HG03135 (cell line): ENCODE measurements around the gene ASMTL.
"Not testable (repeated sequence)": the region's sequence is repeated elsewhere in the genome, so short reads cannot be mapped to it uniquely, and the experiment has no call there.

ENCODE experiments used
- ATAC-seq: cut with Tn5 transposase; IDR thresholded peaks from one replicate; pipeline ENCODE4 v1.9.1; 2021; ENCODE audit warnings: mild to moderate bottlenecking, moderate library complexity; ENCODE audit not compliant: unreplicated experiment

Gene ASMTL, protein sequence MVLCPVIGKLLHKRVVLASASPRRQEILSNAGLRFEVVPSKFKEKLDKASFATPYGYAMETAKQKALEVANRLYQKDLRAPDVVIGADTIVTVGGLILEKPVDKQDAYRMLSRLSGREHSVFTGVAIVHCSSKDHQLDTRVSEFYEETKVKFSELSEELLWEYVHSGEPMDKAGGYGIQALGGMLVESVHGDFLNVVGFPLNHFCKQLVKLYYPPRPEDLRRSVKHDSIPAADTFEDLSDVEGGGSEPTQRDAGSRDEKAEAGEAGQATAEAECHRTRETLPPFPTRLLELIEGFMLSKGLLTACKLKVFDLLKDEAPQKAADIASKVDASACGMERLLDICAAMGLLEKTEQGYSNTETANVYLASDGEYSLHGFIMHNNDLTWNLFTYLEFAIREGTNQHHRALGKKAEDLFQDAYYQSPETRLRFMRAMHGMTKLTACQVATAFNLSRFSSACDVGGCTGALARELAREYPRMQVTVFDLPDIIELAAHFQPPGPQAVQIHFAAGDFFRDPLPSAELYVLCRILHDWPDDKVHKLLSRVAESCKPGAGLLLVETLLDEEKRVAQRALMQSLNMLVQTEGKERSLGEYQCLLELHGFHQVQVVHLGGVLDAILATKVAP

DNA sequence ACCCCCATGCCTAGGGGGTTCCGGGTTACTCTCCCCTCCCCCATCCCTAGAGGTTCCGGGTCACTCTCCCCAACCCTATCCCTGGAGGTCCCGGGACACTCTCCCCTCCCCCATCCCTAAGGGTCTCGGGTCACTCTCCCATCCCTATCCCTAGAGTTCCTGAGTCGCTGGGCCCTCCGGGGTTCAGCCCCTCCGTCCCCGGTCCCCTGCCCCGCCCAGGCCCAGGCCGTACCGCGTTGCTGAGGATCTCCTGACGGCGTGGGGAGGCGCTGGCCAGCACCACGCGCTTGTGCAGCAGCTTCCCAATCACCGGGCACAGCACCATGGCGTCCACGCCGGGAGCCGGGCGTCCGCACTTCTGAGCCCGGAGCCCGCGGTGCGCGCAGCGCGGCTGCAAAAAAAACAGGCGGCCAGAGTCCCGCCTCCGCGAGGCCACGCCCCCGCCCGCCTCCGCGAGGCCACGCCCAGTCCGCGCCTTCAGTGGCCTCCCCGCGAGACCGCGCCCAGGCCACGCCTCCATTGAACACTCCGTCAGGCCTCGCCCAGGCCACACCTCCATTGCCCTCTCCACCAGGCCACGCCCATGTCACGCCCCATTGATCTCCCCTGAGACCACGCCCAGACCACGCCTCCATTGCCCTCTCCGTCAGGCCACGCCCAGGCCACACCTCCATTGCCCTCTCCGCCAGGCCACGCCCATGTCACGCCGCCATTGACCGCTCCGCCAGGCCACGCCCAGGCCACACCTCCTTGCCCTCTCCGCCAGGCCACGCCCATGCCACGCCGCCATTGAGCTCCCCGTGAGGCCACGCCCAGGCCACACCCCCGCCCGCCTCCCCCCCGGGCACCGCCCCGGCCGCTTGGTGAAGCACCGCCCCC is at the start of gene ASMTL:
Gene ASMTL, minus strand, starts transcription at position 394 of the 879 bp plus-strand sequence. Its CDS starts 69 bp downstream, at position 325.
- peak; percentile 70 for ATAC-seq

DNA sequence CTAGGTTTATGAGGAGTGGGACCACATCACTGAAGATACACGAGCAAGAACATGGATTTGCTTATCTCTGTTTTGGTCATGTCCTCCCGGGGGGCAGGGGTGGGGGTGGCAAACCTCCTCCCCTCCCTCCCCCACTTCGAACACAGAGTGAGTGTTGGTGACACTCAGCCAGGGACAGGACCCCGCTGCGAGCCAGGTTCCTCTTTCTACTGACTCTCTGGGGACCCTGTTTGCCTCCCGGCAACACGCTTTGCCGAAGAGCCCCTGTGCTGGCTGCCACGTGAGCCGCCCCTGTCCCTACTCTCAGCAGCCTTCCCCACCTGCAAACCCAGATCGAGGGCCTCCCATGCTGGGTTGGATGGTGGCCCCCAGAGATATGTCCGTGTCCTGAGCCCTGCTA is 49.5 kb upstream of the ASMTL start:
- peak; percentile 54 for ATAC-seq

DNA sequence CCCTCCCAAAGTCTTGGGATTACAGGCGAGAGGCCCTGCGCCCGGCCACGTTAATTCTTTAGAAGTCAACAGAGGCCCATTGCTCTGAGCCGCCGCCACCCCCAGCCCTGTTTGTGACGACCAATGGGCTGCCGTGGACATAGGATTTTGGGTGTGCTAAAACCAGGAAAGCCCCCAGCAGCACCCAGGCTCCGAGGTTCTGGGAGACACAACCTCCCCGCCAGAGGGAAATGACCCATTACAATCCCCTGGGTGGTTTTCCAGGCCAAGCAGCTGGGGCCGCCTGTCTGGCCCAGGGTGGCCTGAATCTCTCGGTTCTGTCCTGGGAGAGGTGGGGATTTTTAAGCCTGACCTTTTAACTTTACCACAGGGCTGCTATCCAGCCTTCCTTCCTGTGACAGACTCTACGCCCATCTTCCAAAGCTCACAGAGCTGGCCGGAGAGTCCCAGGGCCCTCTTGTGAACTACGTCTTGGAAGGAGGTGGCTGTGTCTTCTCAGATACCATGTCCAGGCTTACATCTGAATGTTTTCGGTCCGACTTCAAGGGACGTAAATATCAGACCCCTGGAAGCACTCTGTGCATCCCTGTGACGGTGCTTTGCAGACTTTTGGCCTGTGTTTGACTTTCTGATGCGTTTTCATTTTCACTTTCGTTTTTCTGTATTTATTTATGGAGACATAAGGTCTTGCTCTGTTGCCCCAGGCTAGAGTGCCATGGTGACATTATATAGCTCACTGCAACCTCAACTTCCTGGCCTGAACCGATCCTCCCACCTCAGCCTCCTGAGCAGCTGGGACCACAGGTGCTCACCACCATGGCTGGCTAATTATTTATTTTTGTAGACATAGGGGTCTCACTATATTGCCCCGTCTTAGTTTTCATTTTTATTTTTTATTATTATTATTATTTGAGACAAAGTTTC is 48.3 kb upstream of the ASMTL start:
- peak; percentile 73 for ATAC-seq

DNA sequence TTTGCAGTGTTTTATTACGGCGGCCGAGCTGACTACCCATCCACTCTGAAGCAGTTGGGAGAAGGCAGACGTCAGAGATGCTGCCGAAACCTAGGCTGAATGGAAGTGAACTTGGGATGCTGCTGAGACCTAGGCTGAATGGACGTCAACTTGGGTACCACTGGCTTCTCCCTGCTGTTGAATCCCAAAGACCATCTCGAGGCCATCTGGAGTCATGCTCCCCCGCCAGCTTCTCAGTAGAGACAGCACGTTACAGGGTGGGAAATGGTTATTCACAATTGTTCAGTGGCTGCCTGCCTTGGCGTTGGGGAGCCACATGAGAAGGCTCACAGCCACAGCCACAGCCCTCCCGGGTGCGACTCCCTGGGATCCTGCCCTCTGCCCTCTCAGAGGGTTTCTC is 43.4 kb upstream of the ASMTL start:
- no peak for ATAC-seq

DNA sequence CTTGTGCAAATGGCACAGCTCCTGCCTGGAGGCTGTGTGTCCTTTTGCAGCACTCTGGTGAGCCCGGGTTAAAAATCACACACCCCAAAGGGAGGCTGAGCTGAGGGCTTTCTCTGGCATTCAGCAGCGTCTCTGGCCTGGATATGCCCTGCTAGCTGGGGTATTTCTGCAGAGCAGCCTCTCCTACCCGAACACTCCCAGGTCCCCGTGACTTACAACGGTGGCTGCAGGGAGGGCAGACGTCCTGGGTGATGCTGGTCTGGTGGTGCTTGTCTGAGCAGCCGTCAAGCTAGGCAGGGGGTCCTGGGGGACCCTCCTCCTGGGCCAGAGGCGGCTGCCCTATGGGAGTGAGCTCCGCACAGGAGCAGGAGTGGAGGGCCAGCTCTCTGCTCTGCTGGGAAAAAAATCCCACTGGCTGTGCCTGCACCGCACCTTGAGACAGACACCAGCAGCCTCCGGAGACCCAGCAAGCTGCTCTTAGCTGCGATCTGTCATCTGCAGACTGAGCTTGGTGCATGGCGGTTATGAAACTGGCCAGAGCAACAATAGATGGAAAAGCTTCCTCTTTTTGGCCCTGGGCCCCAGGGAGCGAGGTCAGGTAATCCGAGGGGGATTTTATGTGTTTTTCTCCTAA is 41.3 kb upstream of the ASMTL start:
- peak; percentile 43 for ATAC-seq

DNA sequence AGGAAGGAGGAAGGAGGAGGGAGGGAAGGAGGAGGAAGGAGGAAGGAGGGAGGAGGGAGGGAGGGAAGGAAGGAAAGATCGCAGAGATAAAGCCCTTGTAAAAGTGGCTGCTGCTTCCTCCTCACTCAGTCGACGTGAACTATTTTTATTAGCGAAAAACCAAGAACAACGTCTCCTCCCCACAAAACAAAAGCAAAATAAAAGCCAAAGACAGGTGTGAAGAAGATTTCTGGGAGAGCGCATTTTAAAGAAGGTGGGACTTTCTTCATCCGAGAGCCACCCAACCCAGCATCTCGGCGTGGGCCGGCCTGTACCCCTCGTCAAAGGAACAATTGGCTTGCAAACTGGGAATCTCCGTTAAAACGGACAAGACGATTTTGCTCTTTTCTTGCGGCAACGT is 40.7 kb upstream of the ASMTL start:
- peak; percentile 7 for ATAC-seq

DNA sequence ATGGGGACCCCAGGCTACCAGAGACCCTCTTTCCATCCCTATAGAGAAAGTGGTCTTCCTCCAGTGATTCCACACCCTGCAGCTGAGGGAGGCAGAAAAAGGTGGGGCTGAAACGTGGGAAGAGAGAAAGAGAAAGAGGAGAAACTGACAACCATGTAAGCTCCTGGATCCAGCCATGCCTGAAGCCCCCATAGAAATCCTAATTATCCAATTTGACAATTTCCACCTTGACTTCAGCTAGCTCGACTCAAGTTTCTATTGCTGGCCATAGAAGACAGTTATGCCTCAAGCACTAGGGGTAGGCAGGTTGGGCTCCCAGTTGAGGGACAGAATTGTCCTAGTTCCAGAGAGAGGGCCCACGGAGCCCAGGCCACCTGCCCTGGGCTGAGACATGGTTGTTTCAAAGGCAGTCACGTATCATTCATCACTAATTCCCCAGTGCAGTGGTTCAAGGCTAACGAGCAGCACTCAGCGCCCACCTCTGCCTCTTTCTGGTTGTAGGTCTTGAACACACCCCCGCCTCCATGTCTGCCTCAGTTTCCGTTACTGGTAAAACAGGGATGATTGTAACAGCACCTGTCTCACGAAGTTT is 39.8 kb upstream of the ASMTL start:
- no peak for ATAC-seq

DNA sequence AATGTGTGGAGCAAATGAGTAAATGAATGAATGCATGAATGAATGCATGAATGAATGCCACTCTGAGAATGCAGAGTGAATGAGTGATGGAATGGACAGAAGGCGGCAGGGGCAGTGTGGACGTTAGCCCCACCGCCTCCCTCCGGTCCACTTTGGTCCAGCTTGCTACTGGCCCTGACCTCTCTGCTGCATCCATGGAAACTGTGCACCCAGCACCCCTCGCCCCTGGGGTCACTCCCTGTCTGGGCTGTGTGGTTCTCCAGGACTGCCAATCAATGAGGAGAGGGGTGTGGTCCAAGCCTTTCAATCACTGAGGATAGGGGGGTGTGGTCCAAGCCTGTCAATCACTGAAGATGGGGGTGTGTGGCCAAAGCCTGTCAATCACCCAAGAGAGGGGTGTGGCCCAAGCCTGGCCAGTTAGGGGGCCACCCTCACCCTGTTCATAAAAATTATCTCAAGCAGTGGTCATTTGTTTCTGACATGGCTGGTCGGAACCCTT is 39.2 kb upstream of the ASMTL start:
- peak; percentile 75 for ATAC-seq

DNA sequence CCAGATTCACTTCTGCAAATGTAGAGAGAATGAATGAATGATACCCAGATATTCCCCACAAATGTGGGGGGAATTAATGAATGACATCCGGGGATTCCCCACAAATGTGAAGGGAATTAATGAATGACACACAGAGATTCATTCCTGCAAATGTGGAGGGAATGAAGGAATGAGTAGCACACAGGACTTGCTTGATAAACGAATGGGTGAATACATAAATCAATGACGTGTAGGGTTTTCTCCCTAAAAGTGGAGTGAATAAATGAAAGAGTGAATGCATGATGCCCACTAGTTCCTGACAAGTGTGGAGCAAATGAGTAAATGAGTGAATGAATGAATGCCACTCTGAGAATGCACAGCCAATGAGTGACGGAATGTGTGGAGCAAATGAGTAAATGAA is 38.5 kb upstream of the ASMTL start:
- ATAC-seq: not testable (repeated sequence)

DNA sequence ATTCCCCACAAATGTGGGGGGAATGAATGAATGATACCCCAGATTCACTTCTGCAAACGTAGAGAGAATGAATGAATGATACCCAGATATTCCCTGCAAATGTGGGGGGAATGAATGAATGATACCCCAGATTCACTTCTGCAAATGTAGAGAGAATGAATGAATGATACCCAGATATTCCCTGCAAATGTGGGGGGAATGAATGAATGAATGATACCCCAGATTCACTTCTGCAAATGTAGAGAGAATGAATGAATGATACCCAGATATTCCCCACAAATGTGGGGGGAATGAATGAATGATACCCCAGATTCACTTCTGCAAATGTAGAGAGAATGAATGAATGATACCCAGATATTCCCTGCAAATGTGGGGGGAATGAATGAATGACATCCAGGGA is 38.0 kb upstream of the ASMTL start:
- not testable (repeated sequence) for ATAC-seq

DNA sequence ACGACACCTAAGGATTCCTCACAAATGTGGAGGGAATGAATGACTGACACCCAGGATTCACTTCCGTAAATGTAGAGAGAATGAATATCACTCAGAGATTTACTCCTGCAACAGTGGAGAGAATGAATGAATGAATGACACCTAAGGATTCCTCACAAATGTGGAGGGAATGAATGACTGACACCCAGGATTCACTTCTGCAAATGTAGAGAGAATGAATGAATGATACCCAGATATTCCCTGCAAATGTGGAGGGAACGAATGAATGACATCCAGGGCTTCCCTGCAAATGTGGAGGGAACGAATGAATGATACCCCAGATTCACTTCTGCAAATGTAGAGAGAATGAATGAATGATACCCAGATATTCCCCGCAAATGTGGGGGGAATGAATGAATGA is 36.6 kb upstream of the ASMTL start:
- ATAC-seq: not testable (repeated sequence)

DNA sequence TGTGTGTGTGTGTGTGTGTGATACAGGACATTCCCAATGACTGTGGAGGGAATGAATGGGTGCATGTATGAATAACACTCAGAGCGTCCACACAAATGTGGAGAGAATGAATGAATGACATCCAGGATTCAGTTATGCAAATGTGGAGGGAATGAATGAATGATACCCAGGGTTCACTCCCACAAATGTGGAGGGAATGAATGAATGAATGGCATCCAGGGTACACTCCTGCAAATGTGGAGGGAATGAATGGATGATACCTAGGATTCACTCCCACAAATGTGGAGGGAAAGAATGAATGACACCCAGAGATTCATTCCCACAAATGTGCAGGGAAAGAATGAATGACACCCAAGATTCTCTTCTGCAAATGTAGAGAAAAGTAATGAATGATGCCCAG is 36.0 kb upstream of the ASMTL start:
- ATAC-seq: no peak

DNA sequence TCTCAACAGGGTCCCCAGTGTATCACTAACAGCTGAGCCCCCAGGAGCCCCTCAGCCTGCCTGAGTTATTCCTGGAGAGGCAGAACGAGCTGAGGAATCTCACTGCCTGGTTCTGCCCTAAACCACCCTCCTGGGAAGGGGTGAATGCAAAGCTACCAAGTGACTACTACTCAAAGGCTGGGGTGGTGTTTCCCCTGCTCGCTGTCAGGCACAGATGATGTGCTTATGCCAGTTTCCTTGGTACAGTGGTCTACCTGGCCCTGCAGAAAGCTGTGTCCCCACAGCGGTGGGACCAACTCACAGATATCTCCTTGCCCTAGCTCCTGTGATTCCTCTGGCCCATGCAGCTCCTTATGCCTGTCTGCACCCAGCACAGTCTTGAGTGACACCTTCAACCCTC is 35.4 kb upstream of the ASMTL start:
- ATAC-seq: no peak

DNA sequence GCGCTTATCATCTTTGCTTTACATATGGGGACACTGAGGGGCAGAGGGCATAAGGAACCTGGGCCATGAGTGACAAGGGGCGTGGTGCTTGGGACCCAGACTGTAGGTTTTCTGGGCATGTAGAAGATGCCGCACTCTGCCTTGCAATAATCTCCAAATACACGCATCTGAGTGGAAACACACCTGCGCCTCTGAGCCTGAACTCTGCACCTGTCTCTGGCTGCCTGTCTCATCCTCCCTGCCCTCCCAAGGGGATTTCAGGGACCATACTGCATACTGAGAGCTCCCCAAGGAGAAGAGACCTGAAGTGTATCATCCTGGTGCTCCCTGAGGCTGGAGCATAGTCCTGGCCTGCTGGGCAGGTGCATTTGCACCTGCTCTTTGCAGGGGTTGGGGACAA is 34.7 kb upstream of the ASMTL start:
- ATAC-seq: no peak

DNA sequence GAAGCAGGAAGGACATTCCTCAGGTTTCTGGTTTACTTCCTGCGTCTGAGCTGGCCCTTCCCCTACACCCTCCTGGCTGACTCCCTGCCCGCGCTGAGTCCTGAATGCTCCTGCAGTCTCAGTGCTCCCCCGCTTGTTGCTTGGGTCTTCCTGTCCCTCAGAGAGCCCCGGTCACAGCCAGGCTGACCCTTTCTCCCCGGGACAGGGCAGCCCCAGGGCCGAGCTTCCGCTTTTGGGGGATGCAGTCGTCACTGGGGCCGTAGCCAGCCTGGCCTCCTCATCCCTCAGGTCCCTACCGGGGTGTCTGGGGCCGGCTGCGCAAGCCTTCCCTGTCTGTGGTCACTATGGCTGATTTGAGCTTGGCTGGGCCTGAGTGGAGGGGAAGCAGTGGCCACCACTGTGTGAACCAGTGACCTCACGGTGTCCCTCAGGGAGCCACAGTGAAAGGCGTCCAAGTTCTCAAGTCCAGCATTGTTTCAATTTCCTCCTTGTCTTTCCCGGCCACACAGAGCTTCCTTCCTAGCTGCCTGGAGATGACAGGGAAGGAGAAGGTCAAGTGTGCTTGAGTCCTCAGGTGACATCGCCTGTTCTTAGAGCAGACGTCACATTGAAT is 34.1 kb upstream of the ASMTL start:
- no peak for ATAC-seq

DNA sequence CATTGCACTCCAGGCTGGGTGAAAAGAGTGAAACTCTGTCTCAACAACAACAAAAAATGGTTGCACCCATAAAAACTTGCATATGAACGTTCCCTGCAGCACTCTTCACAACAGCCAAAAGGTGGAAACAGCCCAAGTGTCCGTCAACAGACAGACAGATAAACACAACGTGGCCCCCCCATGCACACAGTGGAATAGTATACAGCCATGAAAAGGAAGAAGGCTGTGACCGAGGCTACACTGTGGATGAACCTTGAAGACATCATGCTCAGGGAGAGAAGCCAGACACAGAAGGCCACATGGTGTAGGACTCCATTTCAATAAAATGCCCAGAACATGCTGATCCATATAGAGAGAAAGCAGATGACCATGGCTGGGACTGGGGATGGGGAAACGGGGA is 33.5 kb upstream of the ASMTL start:
- ATAC-seq: no peak

DNA sequence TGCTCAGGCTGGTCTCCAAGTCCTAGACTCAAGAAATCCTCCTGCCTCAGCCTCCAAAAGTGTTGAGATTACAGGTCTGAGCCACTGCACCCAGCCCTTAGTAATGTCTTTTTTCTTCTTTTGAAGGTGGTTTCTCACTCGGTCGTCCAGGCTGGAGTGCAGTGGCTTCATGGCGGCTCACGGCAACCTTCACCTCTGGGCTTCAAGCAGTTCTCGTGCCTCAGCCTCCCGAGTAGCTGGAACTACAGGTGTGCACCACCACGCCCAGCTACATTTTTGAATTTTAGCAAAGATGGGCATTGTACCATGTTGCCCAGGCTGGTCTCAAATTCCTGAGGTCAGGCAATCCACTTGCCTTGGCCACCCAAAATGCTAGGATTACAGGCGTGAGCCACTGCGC is 32.3 kb upstream of the ASMTL start:
- ATAC-seq: no peak

DNA sequence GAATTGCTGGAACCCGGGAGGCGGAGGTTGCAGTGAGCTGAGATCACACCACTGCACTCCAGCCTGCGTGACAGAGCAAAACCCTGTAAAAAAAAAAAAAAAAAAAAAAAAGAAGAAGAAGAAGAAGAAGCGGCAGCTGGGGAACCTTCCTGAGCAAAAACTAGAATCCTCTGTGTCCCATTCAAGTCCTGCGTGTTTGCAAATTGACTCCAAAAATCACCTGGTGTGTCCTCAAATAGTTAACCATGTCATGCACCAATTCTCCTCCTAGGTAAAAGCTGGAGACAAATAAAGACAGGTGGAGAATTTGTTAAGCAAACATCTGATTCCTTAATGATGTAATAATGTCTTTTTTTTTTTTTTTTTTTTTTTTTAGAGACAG is 31.9 kb upstream of the ASMTL start:
- no peak for ATAC-seq
